Glomerular endothelial cell (primary cell): ENCODE results near the gene LBX1. TPM values are rescaled to one million over a fixed set of nuclear protein-coding genes. Genes with fewer than 3 reads are reported as not detected.

ENCODE experiments used
- DNase-seq: peaks from one replicate; pipeline ENCODE4 v3.0.0-alpha.2; 2011; ENCODE audit warnings: low read depth, low spot score; ENCODE audit errors: extremely low read depth
- total RNA-seq: library from RNA; depleted of rRNA; stranded (reverse); fragments of >200 nt; gene quantifications from 2 replicates; pipeline ENCODE4 v1.2.3, GENCODE V29; 2015

Gene LBX1
- total RNA-seq, 1 donor from 2014 or later, result not detected

- no peak for DNase-seq
Observed at GRCh38 chr10:101244321-101245050, 15.2 kb upstream of the LBX1 start.

DNA sequence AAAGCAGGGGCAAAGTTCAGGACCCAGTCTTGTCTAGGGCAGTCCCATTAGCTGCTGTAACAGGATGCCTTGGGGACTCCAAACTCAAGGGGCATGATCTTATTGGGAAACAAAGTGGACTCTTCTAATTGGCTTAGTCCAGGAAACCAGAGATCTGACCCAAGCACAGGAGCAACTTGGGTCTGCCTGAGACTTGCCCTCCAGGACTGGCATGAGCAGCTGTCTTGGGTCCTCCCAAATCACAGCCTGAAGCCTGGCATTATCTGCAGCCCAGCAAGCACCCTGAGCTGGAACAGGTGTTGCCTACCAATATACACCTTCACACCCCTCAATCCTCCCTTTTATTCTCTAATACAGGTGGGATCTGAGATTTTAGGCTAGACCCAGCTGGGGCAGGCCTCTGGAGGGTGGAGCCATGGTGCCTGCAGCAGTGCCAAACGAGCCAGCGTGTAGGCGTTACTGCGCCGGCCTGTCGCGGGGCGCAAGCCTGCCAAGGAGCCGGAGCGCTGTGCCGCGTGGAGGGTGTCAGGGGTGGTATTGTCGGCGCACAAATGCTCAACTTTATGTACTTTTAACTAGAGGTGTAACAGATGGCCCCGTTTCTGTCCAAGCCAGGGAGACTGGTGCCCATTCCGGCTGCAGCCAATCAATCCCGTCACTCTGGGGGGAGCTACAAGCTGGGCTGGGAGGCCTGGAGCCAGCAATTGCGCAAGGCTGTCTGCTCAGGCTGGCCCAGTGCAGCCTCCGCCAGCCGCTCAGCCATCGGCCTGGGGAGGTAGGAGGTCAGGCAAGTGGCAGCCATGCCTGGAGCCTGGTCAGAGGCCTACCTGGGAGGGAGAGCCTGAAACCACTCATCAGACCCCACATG is 12.8 kb upstream of the LBX1 start:
- no peak for DNase-seq

DNA sequence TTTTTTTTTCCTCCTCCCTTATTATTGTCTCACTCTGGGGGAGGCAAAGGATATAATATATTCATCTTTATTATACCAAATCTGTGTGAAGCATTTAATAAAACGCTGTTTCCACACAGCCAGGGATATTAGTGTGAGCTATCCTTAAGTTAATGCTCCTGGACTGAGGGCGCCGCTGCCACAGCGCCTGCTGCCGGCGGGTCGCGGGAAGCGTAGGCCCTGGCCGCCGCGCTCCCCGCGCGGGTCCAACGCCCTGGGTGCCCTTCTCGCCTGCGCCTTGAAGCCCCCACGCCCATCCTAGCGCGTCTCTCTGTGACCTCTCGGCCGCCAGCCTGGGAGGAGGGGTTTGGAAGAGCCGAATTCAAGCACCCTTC is 9.5 kb upstream of the LBX1 start:
- no peak for DNase-seq

DNA sequence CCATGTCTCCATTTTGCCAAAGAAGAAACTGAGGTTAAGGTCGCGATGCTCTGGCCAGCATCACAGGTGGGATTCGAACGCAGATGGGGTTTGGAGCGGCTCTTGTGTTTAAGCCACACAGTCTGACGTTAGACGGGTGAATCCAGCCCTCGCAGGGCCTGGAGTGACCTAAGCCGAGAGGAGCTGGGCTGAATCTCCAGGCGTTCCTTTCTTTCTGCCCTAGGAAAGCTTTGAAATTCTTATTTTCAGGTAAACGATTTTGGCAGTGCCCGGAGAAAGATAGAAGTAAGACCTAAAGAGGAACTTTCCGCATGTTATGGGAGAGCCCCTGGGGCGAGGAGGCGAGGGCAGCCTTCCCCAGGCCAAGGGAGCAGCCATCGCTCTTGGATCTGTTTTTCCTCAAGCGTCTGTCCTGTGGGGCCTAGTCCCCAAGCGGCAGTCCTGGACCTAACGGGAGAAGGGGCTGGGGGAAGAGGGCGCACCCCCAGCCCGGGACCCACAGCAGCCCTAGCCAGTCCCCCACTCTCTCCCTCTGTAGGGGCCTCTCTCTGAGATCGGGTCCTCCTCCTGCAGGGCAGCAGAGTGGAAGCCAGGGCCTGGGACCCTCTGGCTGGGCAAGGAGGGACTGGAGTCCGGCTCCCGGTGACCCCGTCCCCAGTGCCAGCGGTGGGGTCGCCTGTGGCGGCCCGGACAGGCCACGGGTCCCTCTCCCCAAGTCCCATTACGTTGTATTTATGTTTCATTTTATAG is 8.9 kb upstream of the LBX1 start:
- no peak for DNase-seq

GRCh38 chr10:101237081-101237981 is 8.1 kb upstream of the LBX1 start:
- no peak for DNase-seq

GRCh38 chr10:101236376-101237080 is 7.3 kb upstream of the LBX1 start:
- DNase-seq, result no peak

- no peak for DNase-seq
Observed at GRCh38 chr10:101235766-101236165, 6.5 kb upstream of the LBX1 start.

DNA sequence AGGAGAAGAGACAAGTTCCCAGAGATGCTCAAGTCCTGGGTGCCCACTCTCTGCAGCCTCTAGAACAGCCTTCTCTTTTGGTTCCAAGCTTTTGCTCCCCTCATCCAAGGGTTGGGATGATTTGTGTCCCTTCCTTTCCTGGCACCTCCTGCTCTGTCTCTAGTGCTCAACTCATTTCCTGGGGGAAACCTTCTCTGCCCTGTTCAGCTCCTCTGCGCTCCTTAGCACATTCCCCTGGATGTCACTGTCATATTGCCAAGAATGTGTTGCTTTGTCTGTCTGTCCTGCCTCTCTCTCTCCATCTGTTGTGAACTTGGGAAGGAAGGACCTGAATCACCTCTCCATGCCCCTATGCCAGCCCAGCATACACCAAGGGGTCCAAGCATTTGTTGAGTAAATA is 5.1 kb upstream of the LBX1 start:
- no peak for DNase-seq

DNA sequence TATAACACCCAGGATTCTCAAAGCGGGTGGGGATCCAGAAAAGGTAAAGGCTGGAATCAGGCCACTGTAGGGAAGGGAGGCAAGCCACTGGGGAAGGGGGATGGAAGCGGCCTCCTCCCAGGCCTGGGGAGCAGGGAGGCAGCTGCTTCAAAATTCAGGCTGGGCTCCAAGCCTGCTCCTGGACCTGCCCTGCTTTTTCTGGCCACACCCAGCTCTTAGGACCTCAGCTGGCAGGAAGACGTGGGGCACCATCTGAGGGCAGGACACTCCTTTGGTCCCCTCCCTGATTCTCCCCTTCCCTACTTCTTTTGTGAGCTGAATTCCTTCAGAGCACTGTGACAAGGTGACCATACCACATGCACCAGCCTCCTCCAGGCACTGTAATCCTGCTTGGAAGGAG is 4.6 kb upstream of the LBX1 start:
- DNase-seq, result no peak

DNA sequence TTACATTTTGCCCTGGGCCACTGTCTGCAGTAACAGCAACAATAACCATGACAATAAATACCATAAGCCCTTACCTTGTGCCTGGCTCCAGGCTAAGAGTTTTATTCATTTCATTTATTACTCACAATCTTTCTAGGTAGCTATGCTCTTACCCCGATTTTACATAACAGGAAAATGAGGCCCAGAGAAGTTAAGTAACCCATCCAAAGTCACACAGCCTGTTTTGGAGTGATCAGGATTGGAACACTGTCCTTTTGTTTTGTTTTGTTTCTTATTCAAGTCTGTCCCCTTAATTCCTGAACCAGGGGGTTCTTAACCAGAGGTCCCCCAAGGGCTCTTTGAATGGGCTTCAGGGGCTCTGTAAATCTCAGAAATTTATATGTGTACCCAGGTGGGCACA is 4.2 kb upstream of the LBX1 start:
- no peak for DNase-seq

GRCh38 chr10:101231912-101232689 is 2.8 kb upstream of the LBX1 start:
- no peak for DNase-seq

DNA sequence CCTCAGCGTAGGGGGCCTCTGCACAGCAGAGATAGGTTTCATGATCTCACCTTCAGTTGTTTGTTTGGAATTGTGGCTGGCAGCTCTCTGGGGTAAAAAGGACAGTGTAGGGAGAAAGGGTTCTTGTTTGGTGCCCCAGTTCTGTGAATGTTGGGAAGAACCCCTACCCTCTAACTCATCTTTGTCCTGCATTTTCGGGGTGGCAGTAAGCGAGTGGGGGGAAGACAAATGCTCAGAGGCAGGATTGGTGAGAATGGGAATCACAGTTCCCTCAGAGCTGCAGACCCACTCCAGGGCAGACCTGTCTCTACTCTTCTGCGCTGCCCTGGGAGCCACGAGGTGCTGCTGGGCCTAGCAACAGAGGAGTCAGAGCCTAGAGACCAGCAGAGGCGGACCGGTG is 1.8 kb upstream of the LBX1 start:
- DNase-seq, result no peak

GRCh38 chr10:101230183-101230917 is 1.1 kb upstream of the LBX1 start:
- DNase-seq, result no peak

GRCh38 chr10:101228966-101229265 is 347 bp downstream of the LBX1 start:
- no peak for DNase-seq

- no peak for DNase-seq
Observed at GRCh38 chr10:101228153-101228965, 904 bp downstream of the LBX1 start.

DNA sequence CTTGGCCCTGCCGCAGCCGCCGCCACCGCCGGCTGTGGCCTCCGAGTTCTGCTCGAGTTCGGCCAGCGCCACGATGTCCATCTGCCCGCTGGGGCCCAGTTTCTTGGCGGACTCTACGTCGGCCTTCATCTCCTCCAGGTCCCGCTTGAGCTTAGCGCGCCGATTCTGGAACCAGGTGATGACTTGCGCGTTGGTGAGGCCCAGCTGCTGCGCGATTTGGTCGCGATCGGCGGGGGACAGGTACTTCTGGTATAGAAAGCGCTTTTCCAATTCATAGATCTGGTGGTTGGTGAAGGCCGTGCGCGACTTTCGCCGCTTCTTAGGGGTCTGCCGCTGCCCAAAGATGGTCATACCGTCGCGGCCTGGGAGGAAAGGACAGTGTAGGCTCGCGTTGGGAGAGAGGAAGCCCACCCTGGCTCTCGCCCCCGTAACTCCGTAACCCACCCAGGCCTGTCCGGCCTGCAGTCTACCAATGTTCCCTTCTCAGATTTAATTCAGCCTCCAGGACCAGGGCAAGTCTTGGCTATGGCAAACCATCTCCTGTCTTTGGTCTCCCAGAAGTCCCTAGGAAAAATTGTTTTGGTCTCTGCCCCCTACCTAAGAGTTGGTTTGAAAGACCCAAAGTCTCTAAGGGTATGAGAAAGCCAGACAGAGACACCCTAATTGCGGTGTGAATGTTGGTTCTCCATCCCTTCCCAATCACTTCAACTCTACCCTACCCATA is 1.7 kb downstream of the LBX1 start:
- no peak for DNase-seq
